Loucy (cell line): ENCODE results near the gene PHLDB2.

Source experiments
- H2AFZ ChIP-seq: fragments of 200-600 bp; sonication (generic); 2 replicates; pipeline ENCODE4 v1.6.0; 2016; ENCODE audit warnings: antibody characterized with exemption, mild to moderate bottlenecking, low read length, moderate library complexity
- H3F3A ChIP-seq: fragments of 200-600 bp; 2 replicates; pipeline ENCODE4 v1.6.0; 2016; ENCODE audit warnings: antibody characterized with exemption, low read depth, mild to moderate bottlenecking
- H3K27me3 ChIP-seq: fragments of 200-600 bp; sonication (generic); 2 replicates; pipeline ENCODE4 v1.6.1; 2014; ENCODE audit warnings: low read length, mild to moderate bottlenecking; ENCODE audit not compliant: insufficient read depth, poor library complexity, severe bottlenecking
- H3K36me3 ChIP-seq: fragments of 200-600 bp; sonication (generic); 2 replicates; pipeline ENCODE4 v1.6.1; 2016; ENCODE audit warnings: low read length; ENCODE audit not compliant: insufficient read depth
- H3K4me1 ChIP-seq: fragments of 200-600 bp; sonication (generic); 2 replicates; pipeline ENCODE4 v1.5.1; 2014; ENCODE audit warnings: low read length, mild to moderate bottlenecking; ENCODE audit not compliant: insufficient read depth, poor library complexity, severe bottlenecking
- H3K4me2 ChIP-seq: fragments of 200-600 bp; sonication (generic); 2 replicates; pipeline ENCODE4 v1.6.0; 2014; ENCODE audit warnings: antibody characterized with exemption, low read length, low read depth, mild to moderate bottlenecking; ENCODE audit not compliant: poor library complexity, severe bottlenecking
- H3K4me3 ChIP-seq: fragments of 200-600 bp; sonication (generic); 2 replicates; pipeline ENCODE4 v1.5.1; 2014; ENCODE audit warnings: low read length, mild to moderate bottlenecking, mixed read lengths; ENCODE audit not compliant: poor library complexity, severe bottlenecking
- H3K79me2 ChIP-seq: fragments of 200-600 bp; sonication (generic); 2 replicates; pipeline ENCODE4 v1.6.1; 2014; ENCODE audit warnings: low read length; ENCODE audit not compliant: insufficient read depth
- H3K9ac ChIP-seq: fragments of 200-600 bp; sonication (generic); 2 replicates; pipeline ENCODE4 v1.6.0; 2014; ENCODE audit warnings: mild to moderate bottlenecking, low read depth, low read length, moderate library complexity; ENCODE audit not compliant: poor library complexity, severe bottlenecking
- H3K9me2 ChIP-seq: fragments of 200-600 bp; sonication (generic); replicated peaks from 2 replicates; pipeline ENCODE4 v1.6.1; 2016; ENCODE audit warnings: low read depth, low read length, mixed read lengths
- H3K9me3 ChIP-seq: fragments of 200-600 bp; sonication (generic); 2 replicates; pipeline ENCODE4 v1.6.1; 2014; ENCODE audit warnings: mild to moderate bottlenecking, antibody characterized with exemption, low read length, low read depth; ENCODE audit not compliant: insufficient read depth
- H4K20me1 ChIP-seq: fragments of 200-600 bp; sonication (generic); 2 replicates; pipeline ENCODE4 v1.6.0; 2014; ENCODE audit warnings: antibody characterized with exemption, low read length, mild to moderate bottlenecking; ENCODE audit not compliant: insufficient read depth, poor library complexity, severe bottlenecking
- EZH2phosphoT487 ChIP-seq: fragments of 200-600 bp; IDR thresholded peaks from 2 replicates; pipeline ENCODE4 v1.6.1; 2018; ENCODE audit warnings: antibody characterized with exemption, mild to moderate bottlenecking, moderate library complexity, borderline replicate concordance
- TF ChIP-seq, protein P1 (sequence below): fragments of 200-600 bp; sonication (generic); conservative IDR thresholded peaks from 2 replicates; pipeline ENCODE4 v1.5.1; 2014; ENCODE audit warnings: mild to moderate bottlenecking, antibody characterized with exemption, low read length

The PHLDB2 gene

GRCh38 chr3:111921181-111921580, 62.1 kb downstream of the PHLDB2 start:
- Histone ChIP-seq H3K79me2 (no peaks in the 10 kb centered on the region), H2AFZ (no peak overlapping the region), H4K20me1 (no peaks in the 10 kb centered on the region), H3F3A (no peaks in the 10 kb centered on the region), H3K9ac (no peak overlapping the region), H3K4me1 (peaks cover 7% of the 10 kb centered on the region), H3K4me3 (no peak overlapping the region), H3K36me3 (no peaks in the 10 kb centered on the region), H3K27me3 (no peaks in the 10 kb centered on the region), H3K9me3 (no peaks in the 10 kb centered on the region), H3K4me2 (no peak overlapping the region), H3K9me2 (no peaks in the 10 kb centered on the region)
- TF ChIP-seq, protein P1, sequence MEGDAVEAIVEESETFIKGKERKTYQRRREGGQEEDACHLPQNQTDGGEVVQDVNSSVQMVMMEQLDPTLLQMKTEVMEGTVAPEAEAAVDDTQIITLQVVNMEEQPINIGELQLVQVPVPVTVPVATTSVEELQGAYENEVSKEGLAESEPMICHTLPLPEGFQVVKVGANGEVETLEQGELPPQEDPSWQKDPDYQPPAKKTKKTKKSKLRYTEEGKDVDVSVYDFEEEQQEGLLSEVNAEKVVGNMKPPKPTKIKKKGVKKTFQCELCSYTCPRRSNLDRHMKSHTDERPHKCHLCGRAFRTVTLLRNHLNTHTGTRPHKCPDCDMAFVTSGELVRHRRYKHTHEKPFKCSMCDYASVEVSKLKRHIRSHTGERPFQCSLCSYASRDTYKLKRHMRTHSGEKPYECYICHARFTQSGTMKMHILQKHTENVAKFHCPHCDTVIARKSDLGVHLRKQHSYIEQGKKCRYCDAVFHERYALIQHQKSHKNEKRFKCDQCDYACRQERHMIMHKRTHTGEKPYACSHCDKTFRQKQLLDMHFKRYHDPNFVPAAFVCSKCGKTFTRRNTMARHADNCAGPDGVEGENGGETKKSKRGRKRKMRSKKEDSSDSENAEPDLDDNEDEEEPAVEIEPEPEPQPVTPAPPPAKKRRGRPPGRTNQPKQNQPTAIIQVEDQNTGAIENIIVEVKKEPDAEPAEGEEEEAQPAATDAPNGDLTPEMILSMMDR: no peak
- no peak for TF ChIP-seq EZH2phosphoT487

- Histone ChIP-seq H3F3A (no peaks in the 10 kb centered on the region), H3K4me1 (peaks cover 6% of the 10 kb centered on the region), H3K4me3 (no peak overlapping the region), H3K9ac (no peak overlapping the region), H3K79me2 (no peaks in the 10 kb centered on the region), H3K27me3 (no peaks in the 10 kb centered on the region), H4K20me1 (no peaks in the 10 kb centered on the region), H3K9me3 (no peaks in the 10 kb centered on the region), H3K36me3 (no peaks in the 10 kb centered on the region), H3K4me2 (no peak overlapping the region), H3K9me2 (no peaks in the 10 kb centered on the region), H2AFZ (no peak overlapping the region)
- TF ChIP-seq, protein P1: no peak
- TF ChIP-seq EZH2phosphoT487: no peak
Observed at GRCh38 chr3:111923095-111923771, 64.2 kb downstream of the PHLDB2 start.

GRCh38 chr3:111923806-111924205, 64.7 kb downstream of the PHLDB2 start:
- Histone ChIP-seq H3K4me2 (no peak overlapping the region), H2AFZ (no peak overlapping the region), H3K27me3 (no peaks in the 10 kb centered on the region), H3K9me3 (no peaks in the 10 kb centered on the region), H3K9me2 (no peaks in the 10 kb centered on the region), H3K4me1 (peaks cover under 1% of the 10 kb centered on the region), H3K36me3 (no peaks in the 10 kb centered on the region), H3K9ac (no peak overlapping the region), H3F3A (no peaks in the 10 kb centered on the region), H3K4me3 (no peak overlapping the region), H3K79me2 (no peaks in the 10 kb centered on the region), H4K20me1 (no peaks in the 10 kb centered on the region)
- TF ChIP-seq EZH2phosphoT487: no peak
- TF ChIP-seq, protein P1: no peak
